Heart right ventricle (tissue), 16 donors: ENCODE results near the gene FOXN3. TPM values are rescaled to one million over a fixed set of nuclear protein-coding genes. Genes with fewer than 3 reads are reported as not detected.

Experiments used
- ATAC-seq, 8 donors: fragments of 200-7000 bp; cut with Tn5 transposase; one replicate each; pipeline ENCODE4 v1.9.1; 2020; ENCODE audit warnings: mild to moderate bottlenecking in 8 of 8, moderate library complexity in 8 of 8, moderate number of reproducible peaks in 1 of 8
- DNase-seq, 2 donors: peaks; one replicate each; pipeline ENCODE4 v3.0.0-alpha.2; 2020
- H3K27ac ChIP-seq, 10 donors: fragments of 200-600 bp; sonication (generic) in 2 of 10; one replicate each; pipeline versions ENCODE4 v1.5.0 to v1.8.0; 2020 to 2022; ENCODE audit warnings: mild to moderate bottlenecking in 3 of 10
- H3K27me3 ChIP-seq, 7 donors: fragments of 200-600 bp; one replicate each; pipeline ENCODE4 v1.8.0; 2021 to 2022; ENCODE audit warnings: mild to moderate bottlenecking in 2 of 7
- H3K36me3 ChIP-seq, 9 donors: fragments of 200-600 bp; sonication (generic) in 1 of 9; one replicate each; pipeline versions ENCODE4 v1.5.0 to v1.8.0; 2020 to 2022; ENCODE audit warnings: mild to moderate bottlenecking in 2 of 9
- H3K4me1 ChIP-seq, 9 donors: fragments of 200-600 bp; sonication (generic) in 1 of 9; one replicate each; pipeline versions ENCODE4 v1.5.0 to v1.8.0; 2020 to 2022; ENCODE audit warnings: mild to moderate bottlenecking in 4 of 9
- H3K4me3 ChIP-seq, 10 donors: fragments of 200-600 bp; sonication (generic) in 2 of 10; one replicate each; pipeline versions ENCODE4 v1.5.0 to v1.8.0; 2020 to 2022; ENCODE audit warnings: mild to moderate bottlenecking in 7 of 10, moderate library complexity in 2 of 10
- H3K9me3 ChIP-seq, 11 donors: fragments of 200-600 bp in 10 of 11; sonication (generic) in 2 of 11; one replicate each; pipeline versions ENCODE4 v1.5.0 to v1.8.0; 2013 to 2022; ENCODE audit warnings: mild to moderate bottlenecking in 2 of 11, control low read depth in 1 of 11, moderate library complexity in 1 of 11
- CTCF ChIP-seq, 9 donors: fragments of 200-600 bp; sonication (generic) in 2 of 9; IDR thresholded peaks; one replicate each; pipeline versions ENCODE4 v1.5.0 to v1.8.0; 2021 to 2022; ENCODE audit warnings: antibody characterized with exemption in 9 of 9, mild to moderate bottlenecking in 5 of 9, moderate library complexity in 1 of 9
- WGBS, 2 donors: extraction: QIAGEN DNeasy Blood & Tissue Kit; methylation state at CpG; one replicate each; pipeline ENCODE4 v1.1.7; 2013; ENCODE audit warnings: inconsistent platforms in 1 of 2; 5-methylcytosine and 5-hydroxymethylcytosine counted together
- intact Hi-C, 10 donors: fragments of 100-400 bp; cut with DNase I; formaldehyde crosslinking; loops; one replicate each; pipeline versions ENCODE4 v1.11.1 to v1.14.2; 2022
- polyA plus RNA-seq, 2 donors: library from polyadenylated mRNA; stranded (reverse); fragments of 200-250 nt; gene quantifications; one replicate each; pipeline ENCODE4 v1.2.3, GENCODE V29; 2013
- total RNA-seq, 10 donors: library from RNA; stranded (reverse); fragmentation: NEBNext Ultra II Directional in 3 of 10; extraction: Animal tissue kit (Norgen Biotek cat#: 25700) in 3 of 10; gene quantifications; one replicate each; pipeline versions ENCODE4 v1.2.1 to v1.2.4, GENCODE V29; 2021 to 2023
- donor health status: Arrhythmogenic right ventricular cardiomyopathy.
- donor health status: ischemic (EF 13 %, LVEDD 7.1; RV severe dilation, severe dysfunction).
- donor health status: healthy with polysubstance abuse.
- donor health status: DM: no; HTN: yes; CAD: no.
- donor health status: DM: no; HTN: no; CAD: no.
- donor health status: ischemic (EF 25% LVEDD 6.9; RV normal size, moderate dysfunction).
- donor health status: ischemic (EF 25% LVEDD 5.7; RV mildly dilated, moderate dysfunction).
- donor health status: healthy.
- donor health status: DM: yes; HTN: yes; CAD: no.
- donor health status: Ischemic cardiomyopathy.
- donor health status: ischemic (EF 35%, LVEDD 5.7; RV mildly dilated, moderate dysfunction).
- donor health status: nonischemic (EF 11% LVEDD 7.7; RV severe dilation, severe dysfunction).
- donor health status: DM: yes; HTN: yes; CAD: no.
- donor health status: PGD.
- donor health status: ischemic (EF 29% LVEDD 5.4; RV normal size, mild dysfunction).
- donor health status: nonischemic (EF 23%, LVEDD 6.1; RV moderate dilation, normal function).

FOXN3 gene
- total and polyA plus RNA-seq, 12 donors, result 13.0 to 150 (median 107) TPM

- intact Hi-C loops, result loop anchor here in 2 of 10 donors (5.0 to 10.0 kb wide), 2 partner anchors 182 to 190 kb away; partner anchors contain the start of gene FOXN3 (in 1 of the 2)
- no peaks in the 10 kb centered on the region for H3K27me3 ChIP-seq
- H3K27ac ChIP-seq, result peak overlapping the region in 1 of 10 donors; percentile 51
- no peak for TF ChIP-seq CTCF (IDR thresholded peaks at IDR 0.05)
- H3K9me3 ChIP-seq, result no peaks in the 10 kb centered on the region
- peaks cover 0 to 4% (median 0%) of the 10 kb centered on the region in 9 donors for H3K36me3 ChIP-seq
- WGBS, 2 donors, result 70 to 72% methylated on average over 8 of the region's 8 CpGs
- peaks cover 4 to 47% (median 26%) of the 10 kb centered on the region in 9 donors for H3K4me1 ChIP-seq
- no peak overlapping the region for H3K4me3 ChIP-seq
- ATAC-seq (no peak), DNase-seq (no peak)
Measured at GRCh38 chr14:89226801-89227495, 190.1 kb downstream of the FOXN3 start.

- Histone ChIP-seq H3K27me3 (no peaks in the 10 kb centered on the region), H3K36me3 (peaks cover 0 to 4% (median 0%) of the 10 kb centered on the region in 9 donors), H3K9me3 (no peaks in the 10 kb centered on the region), H3K4me1 (peaks cover 4 to 60% (median 35%) of the 10 kb centered on the region in 9 donors), H3K4me3 (no peak overlapping the region), H3K27ac (no peak overlapping the region)
- DNase-seq, result no peak
- no peak for ATAC-seq
- intact Hi-C loops, result loop anchor here in 2 of 10 donors (5.0 to 10.0 kb wide), 2 partner anchors 181 to 192 kb away; partner anchors contain the start of gene FOXN3 (in 1 of the 2)
- WGBS, 2 donors, result 73 to 75% methylated on average over 4 of the region's 4 CpGs
- no peak for TF ChIP-seq CTCF (IDR thresholded peaks at IDR 0.05)
Measured at GRCh38 chr14:89225607-89226006, 191.4 kb downstream of the FOXN3 start.

- Histone ChIP-seq H3K4me1 (peaks cover 2 to 28% (median 13%) of the 10 kb centered on the region in 9 donors), H3K4me3 (no peak overlapping the region), H3K36me3 (peaks cover 0 to 15% (median 0%) of the 10 kb centered on the region in 9 donors), H3K9me3 (no peaks in the 10 kb centered on the region), H3K27ac (peak overlapping the region in 2 of 10 donors; percentile 3 to 11), H3K27me3 (no peaks in the 10 kb centered on the region)
- WGBS, 2 donors, result 37 to 38% methylated on average over 5 of the region's 5 CpGs
- intact Hi-C loops, result loop anchor here in 1 of 10 donors (10.0 kb wide), 1 partner anchor 176 kb away; no protein-coding TSS in a partner anchor
- ATAC-seq (peak; percentile 53 to 91 (median 82)), DNase-seq (no peak)
- no peak for TF ChIP-seq CTCF (IDR thresholded peaks at IDR 0.05)
Measured at GRCh38 chr14:89221109-89221810, 195.8 kb downstream of the FOXN3 start.

GRCh38 chr14:89219051-89219450 lies 198.0 kb downstream of the FOXN3 start:
- intact Hi-C loops, result loop anchor here in 2 of 10 donors (10.0 kb wide), 1 partner anchor 196 kb away; the partner anchor contains the start of gene FOXN3 (in 2 of the 2)

More at GRCh38 chr14:89219051-89219450, 198.0 kb downstream of the FOXN3 start:
- ATAC-seq, result no peak
- peaks cover 6 to 43% (median 32%) of the 10 kb centered on the region in 9 donors for H3K4me1 ChIP-seq
- 89 to 93% methylated on average over 6 of the region's 6 CpGs for WGBS, 2 donors
- TF ChIP-seq CTCF (IDR thresholded peaks at IDR 0.05), result no peak
- H3K27me3 ChIP-seq, result no peaks in the 10 kb centered on the region
- H3K36me3 ChIP-seq, result peaks cover 0 to 15% (median 0%) of the 10 kb centered on the region in 9 donors
- no peaks in the 10 kb centered on the region for H3K9me3 ChIP-seq
- no peak overlapping the region for H3K27ac ChIP-seq
- no peak overlapping the region for H3K4me3 ChIP-seq
- no peak for DNase-seq
